ENCODE results near the gene PASK. TPM values are rescaled to one million over a fixed set of nuclear protein-coding genes. Genes with fewer than 3 reads are reported as not detected.

The PASK gene
- total RNA-seq, 4 donors from 2014 or later: 4.1 to 8.1 (median 5.9) TPM

GRCh38 chr2:241137276-241138190 is 11.7 kb downstream of the PASK start:
- 82 to 84% methylated on average over 20 to 21 of the region's 24 CpGs for WGBS, 2 donors
- TF ChIP-seq POLR2A (IDR thresholded peaks at IDR 0.05) (no peak), EP300 (IDR thresholded peaks at IDR 0.05) (no peak)
- TF ChIP-seq, protein P1, sequence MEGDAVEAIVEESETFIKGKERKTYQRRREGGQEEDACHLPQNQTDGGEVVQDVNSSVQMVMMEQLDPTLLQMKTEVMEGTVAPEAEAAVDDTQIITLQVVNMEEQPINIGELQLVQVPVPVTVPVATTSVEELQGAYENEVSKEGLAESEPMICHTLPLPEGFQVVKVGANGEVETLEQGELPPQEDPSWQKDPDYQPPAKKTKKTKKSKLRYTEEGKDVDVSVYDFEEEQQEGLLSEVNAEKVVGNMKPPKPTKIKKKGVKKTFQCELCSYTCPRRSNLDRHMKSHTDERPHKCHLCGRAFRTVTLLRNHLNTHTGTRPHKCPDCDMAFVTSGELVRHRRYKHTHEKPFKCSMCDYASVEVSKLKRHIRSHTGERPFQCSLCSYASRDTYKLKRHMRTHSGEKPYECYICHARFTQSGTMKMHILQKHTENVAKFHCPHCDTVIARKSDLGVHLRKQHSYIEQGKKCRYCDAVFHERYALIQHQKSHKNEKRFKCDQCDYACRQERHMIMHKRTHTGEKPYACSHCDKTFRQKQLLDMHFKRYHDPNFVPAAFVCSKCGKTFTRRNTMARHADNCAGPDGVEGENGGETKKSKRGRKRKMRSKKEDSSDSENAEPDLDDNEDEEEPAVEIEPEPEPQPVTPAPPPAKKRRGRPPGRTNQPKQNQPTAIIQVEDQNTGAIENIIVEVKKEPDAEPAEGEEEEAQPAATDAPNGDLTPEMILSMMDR (IDR thresholded peaks at IDR 0.05): no peak
- DNase-seq (ENCODE audit: low spot score in 2 of 2): no peak

DNA sequence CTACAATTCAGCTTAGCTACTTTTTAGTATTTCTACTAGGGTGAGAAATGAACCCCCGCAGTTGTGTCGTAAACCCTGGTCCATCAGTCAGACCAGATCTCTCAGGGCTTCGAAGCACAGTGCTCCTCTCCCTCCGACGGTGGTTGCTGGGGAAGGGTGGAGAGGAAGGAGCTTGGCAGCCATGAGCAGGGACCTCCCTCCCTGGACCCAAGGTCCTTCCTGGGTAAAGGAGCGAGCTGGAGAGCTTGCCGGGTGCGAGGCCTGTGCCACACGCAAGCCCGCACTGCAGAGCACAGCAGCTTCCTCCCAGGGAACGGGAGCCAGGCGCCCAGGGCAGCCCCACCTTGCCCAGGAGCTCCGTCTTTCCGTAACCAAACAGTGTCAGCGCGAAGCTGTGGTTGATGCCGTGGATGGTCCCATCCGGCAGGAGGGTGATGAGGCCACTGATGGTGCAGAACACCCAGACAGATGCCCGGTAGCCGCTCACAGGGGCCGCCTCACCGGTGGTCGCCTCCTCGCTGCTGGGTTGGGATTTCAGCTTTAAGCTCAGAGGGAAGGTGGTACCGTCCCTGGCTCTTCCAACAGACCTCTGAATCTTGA is 12.5 kb downstream of the PASK start:
- H3K27ac ChIP-seq: no peak overlapping the region
- no peaks in the 10 kb centered on the region for H3K9me3 ChIP-seq
- no peaks in the 10 kb centered on the region for H3K27me3 ChIP-seq
- no peaks in the 10 kb centered on the region for H3K4me1 ChIP-seq
- DNase-seq (ENCODE audit: low spot score in 2 of 2): no peak
- H3K4me3 ChIP-seq: no peak overlapping the region
- WGBS, 2 donors: 94 to 95% methylated on average over 15 to 24 of the region's 25 CpGs
- H3K36me3 ChIP-seq: peaks cover 0 to 55% (median 4%) of the 10 kb centered on the region in 3 donors
- no peak for TF ChIP-seq POLR2A (IDR thresholded peaks at IDR 0.05)
- TF ChIP-seq EP300 (IDR thresholded peaks at IDR 0.05): no peak
- TF ChIP-seq, protein P1 (IDR thresholded peaks at IDR 0.05): no peak

More at GRCh38 chr2:241137276-241138190, 11.7 kb downstream of the PASK start:
- Histone ChIP-seq H3K36me3 (peaks cover 0 to 60% (median 4%) of the 10 kb centered on the region in 3 donors), H3K27ac (no peak overlapping the region), H3K9me3 (no peaks in the 10 kb centered on the region), H3K4me3 (no peak overlapping the region), H3K4me1 (no peaks in the 10 kb centered on the region), H3K27me3 (no peaks in the 10 kb centered on the region)

DNA sequence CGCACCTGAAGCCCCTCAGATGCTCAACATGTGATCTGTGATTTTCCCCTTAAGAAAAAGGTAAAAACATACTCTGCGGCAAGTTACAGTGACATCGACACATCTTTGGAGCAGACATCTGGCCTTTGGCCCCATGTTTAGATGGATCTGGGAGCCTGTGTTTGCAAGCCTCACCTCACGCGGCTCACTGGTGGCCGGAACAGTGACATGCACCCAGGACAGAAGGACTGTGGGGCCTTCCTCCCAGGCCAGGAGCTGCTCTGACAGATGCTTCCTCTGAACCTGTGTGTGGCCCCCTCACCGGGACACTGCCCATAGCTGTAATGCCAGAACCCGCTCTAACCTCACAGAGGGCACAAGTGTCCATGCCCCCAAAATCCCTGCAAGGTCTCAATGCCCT is 13.1 kb downstream of the PASK start:
- Histone ChIP-seq H3K27ac (no peak overlapping the region), H3K4me1 (no peaks in the 10 kb centered on the region), H3K4me3 (no peak overlapping the region), H3K9me3 (no peaks in the 10 kb centered on the region), H3K27me3 (no peaks in the 10 kb centered on the region), H3K36me3 (peaks cover 0 to 52% (median 4%) of the 10 kb centered on the region in 3 donors)
- no peak for DNase-seq (ENCODE audit: low spot score in 2 of 2)
- 91 to 95% methylated on average over 5 to 8 of the region's 8 CpGs for WGBS, 2 donors
- TF ChIP-seq, protein P1 (IDR thresholded peaks at IDR 0.05): no peak

DNA sequence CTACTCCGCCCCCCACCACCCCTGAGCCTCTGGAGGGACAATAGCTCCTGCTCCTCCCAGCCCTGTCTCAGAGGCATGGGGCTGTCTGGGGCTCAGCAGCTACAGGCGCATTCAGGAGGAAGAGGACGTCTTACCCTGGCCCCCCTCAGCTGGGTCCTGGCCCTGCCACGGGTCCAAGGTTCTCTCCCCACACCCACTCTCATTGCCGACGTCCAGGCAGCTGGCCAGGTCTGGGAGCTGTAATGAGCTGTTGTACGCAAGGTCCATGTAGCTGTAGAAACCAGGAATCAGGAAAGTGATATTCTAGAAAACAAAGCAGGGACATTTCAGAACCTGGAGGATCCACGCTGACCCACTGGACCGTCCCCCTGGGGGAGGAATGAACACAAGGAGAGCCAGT is 13.5 kb downstream of the PASK start:
- Histone ChIP-seq H3K27ac (no peak overlapping the region), H3K4me1 (no peaks in the 10 kb centered on the region), H3K27me3 (no peaks in the 10 kb centered on the region), H3K36me3 (peaks cover 0 to 47% (median 4%) of the 10 kb centered on the region in 3 donors), H3K9me3 (no peaks in the 10 kb centered on the region), H3K4me3 (no peak overlapping the region)
- 58 to 73% methylated on average over 8 to 9 of the region's 9 CpGs for WGBS, 2 donors
- TF ChIP-seq EP300 (IDR thresholded peaks at IDR 0.05): no peak
- TF ChIP-seq POLR2A (IDR thresholded peaks at IDR 0.05): no peak
- TF ChIP-seq, protein P1 (IDR thresholded peaks at IDR 0.05): no peak
- DNase-seq (ENCODE audit: low spot score in 2 of 2): no peak

DNA sequence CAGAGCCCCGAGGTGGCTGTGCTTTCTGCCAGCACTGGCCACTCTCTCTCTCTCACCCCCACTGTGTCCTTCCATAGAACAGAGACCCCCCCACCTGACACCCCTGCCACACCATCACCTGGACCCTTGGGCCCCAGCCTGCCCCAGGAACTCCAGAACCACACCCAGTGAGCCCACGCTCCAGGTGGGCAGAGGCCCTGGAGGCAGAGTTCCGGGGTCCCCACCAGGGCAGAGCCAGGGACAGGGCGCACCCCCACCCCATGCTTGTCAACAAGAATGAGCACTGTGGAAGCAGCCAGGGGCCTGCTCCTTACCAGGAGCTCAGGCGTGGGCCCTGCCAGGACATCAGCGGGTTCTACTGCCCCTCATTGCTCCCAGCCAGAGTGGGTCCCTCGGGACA is 14.6 kb downstream of the PASK start:
- Histone ChIP-seq H3K4me1 (no peaks in the 10 kb centered on the region), H3K27ac (no peak overlapping the region), H3K4me3 (no peak overlapping the region), H3K9me3 (no peaks in the 10 kb centered on the region), H3K36me3 (peaks cover 0 to 41% (median 4%) of the 10 kb centered on the region in 3 donors), H3K27me3 (no peaks in the 10 kb centered on the region)
- no peak for TF ChIP-seq EP300 (IDR thresholded peaks at IDR 0.05)
- TF ChIP-seq, protein P1 (IDR thresholded peaks at IDR 0.05): no peak
- TF ChIP-seq POLR2A (IDR thresholded peaks at IDR 0.05): no peak
- 93 to 96% methylated on average over 4 to 7 of the region's 7 CpGs for WGBS, 2 donors
- no peak for DNase-seq (ENCODE audit: low spot score in 2 of 2)

All from tibial nerve (tissue), 4 donors.